ENCODE results near the gene PXMP4. TPM values are rescaled to one million over a fixed set of nuclear protein-coding genes. Genes with fewer than 3 reads are reported as not detected.

PXMP4 gene
- total RNA-seq, 1 donor from 2014 or later, result 12.8 TPM

DNA sequence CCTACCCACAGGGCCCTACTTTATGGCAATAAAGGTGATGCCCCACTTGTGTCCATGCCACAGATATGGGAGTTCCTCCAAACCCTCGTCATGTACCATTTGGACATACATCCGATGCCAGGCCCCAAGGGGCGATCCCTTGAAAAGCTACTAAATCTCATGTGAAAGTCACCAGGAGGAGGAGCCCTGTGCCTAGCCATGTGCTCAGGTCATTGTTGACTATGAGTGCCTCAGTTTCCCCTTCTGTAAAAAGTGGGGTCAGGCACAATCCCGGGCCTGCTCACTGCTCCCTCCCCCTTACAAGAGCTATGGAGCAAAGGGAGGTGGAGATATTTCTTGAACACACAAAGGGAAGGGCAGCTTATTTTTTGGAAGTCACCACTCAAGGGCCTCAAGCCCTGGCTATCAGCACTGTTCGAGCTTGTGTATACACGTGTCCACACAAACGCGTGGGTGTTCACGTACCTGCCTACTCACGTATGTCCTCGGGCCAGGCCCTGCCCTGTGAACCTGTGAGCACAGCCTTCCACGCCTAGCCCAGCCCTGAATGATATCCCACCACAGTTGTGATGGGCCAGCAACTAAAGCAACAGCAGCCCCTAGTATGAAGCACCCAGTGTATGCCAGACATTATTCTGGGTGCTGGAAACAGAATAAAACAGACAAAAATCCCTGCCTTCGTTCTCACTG, 51.5 kb downstream of the PXMP4 start:
- no peak for DNase-seq

DNA sequence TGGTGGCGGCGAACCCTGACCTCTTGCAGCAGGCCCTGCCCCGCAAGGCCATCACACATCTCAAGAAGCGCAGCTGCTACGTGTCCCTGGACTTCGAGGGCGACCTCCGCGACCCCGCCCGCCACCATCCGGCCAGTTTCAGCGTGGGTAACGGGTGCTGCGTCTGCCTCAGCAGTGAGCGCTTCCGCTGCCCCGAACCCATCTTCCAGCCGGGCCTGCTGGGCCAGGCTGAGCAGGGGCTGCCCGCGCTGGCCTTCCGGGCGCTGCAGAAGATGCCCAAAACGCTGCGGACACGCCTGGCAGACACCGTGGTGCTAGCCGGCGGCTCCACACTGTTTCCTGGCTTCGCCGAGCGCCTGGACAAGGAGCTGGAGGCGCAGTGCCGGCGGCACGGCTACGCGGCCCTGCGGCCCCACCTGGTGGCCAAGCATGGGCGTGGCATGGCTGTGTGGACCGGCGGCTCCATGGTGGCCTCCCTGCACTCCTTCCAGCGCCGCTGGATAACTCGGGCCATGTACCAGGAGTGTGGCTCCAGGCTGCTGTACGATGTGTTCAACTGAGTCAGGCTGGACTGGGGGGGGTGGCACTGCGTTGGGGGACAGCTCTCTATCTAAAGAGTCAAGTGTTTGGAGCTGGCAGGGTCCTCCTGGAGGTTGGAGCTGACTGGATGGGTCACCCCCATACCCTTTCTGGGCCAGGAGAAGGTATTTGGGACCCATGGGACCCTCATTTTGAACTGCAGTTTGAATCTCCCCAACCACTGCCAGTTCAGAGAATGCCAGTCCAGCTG, 52.2 kb downstream of the PXMP4 start:
- DNase-seq, result peak; percentile 35

DNA sequence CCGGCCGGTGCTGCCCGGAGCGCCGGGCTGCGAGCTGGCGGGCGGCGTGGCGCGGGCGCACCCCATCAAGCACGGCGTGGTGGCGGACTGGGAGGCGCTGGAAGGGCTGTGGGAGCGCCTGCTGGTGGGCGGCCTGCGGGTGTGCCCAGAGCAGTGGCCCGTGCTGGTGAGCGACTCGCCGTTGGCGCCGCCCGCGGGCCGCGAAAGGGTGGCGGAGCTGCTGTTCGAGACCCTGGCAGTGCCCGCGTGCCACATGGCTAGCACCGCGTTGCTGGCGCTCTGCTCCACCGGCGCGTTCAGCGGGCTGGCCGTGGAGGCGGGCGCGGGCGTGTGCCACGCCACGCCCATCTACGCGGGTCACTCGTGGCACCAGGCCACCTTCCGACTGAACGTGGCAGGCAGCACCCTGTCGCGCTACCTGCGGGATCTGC, 52.9 kb downstream of the PXMP4 start:
- no peak for DNase-seq

DNA sequence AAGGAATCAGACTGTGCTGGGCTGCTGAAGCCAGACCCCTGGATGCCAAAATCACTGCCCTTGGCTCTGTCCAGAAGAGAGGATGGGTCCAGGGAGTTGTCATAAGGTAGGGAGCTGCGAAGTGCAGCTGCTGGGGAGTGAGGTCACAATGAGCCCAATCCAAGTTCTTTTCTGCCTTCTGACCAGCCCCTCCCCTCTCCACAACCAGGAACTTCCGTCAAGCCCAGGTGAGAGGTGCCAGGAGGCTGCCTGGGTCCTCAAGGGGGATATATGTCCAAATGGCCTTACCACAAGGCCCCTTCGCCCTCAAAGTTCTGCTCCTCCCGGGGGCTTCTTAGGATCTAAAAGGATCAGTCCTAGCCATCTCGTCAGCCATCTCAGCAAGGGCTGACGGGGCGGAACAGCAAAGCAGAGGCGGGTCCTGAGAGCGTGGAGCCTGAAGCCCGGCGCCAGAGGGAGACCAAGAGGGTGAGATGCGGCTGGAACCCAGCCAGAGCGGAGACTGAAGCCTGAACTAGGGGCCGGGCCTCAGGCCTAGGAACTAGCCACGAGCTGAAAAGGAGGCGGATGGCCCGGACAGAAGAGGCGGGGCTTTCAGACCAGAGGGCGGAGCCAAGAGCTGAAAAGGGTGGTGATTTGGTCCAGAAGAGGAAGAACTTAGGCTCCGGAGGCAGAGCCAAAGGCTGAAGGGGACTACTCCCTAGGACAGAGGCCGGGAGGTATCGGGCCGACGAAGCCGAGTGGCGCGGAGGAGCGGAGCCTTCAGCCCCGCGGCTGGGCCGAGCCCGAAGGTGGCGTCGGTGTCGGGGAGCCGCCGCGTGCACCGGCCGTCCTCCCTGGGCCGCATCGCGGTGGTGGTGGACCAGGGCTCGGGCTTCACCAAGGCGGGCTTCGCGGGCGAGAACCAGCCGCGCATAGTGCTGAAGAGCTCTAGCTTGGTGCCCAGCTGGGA, 53.5 kb downstream of the PXMP4 start, which contains the start of gene ACTL10:
ACTL10 (plus strand) TSS at position 651 of the 952 bp plus-strand sequence. CDS start 555 bp downstream, outside the sequence.
- peak; percentile 79 for DNase-seq

DNA sequence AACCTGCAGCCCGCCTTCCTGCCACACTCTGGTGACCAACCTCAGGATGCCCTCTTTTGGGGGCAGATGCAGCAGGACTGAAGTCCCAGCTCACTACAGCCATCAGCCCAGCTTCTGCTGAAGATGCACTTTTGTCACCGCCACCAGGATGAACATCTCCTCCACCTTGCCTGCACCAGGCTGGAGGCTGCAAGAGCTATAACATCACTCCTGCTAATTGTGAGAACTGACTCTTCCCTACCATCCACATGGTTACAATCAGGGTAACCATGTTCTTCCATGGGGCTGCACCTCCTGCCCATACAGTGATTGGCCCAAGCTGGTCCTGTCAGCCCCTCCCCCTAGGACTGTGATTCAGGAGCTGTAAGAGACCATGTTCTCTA, 55.4 kb downstream of the PXMP4 start:
- no peak for DNase-seq

DNA sequence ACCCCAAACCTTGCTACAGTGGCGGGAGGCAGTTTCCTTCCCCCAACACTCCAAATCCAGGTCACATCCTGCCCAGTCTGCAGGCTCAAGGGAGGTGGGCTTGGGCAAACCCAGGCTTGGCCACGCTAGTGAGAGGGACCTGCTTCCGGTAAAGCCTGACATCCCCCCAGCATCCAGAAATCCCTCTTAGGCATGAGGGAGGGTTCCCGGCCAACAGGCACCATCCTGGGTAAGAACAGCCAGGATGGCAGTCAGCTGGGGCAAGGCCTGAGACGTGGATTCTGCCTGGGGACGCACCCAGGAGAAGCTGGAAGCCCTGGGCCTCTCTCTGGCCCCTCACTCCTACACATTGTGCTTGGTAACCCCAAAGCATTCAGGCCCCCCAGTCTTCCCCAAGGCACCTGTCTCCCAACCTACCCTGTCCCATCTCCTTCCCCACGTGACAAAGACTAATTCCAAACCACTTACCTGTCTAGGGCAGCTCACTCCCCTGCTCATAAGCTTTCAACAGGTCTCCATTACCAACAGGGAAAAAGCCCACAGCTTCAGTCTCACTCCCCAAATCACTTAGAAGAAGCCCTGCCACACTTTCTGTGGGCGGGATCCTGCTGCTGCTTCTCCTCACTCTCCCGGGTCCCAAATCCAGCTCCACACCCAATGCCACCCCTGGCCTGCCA, 55.9 kb downstream of the PXMP4 start:
- no peak for DNase-seq

DNA sequence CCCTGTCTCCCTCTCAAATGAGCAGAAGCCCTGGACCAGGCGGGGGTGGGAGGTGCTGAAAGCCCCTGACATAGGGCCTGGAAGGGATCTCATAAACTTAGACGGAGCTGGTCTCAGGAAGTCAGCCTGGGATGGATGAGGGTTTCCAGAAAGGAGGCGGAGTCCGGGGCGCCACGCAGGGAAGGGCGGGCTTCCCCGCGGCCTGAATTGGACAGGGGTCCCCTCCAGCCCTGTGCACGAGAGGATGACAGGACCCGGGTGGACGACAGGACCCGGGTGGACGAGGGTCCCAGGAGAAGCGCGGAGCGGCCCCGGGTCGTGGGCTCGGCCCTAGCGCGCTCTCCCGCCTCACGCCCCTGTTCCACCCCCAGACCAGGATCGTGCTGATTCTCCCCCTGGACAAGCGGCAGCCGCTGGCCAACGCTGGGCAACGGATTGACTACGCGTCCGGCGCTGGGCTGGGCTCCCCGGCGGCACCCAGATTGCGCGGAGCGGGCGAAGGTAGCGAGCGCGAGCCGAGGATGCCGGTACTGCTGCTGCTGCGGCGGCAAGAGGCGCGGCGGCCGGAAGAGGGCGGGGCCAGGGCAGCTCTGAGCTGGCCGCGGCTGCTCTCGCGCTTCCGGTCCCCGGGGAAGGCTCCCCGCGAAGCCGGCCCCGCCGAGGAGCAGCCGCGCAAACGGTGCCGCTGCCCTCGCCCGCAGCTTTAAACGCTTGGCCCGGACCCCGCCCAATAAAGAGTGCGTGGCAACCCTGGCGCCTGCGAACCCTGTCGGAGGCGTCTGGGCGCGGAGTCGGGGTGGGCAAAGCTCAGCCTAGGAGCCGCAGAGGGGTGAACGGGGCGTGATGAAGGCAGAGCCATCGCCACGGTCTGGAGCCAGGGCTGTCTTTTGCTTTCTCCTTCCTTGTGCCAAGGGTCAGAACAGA, 56.7 kb downstream of the PXMP4 start:
- peak; percentile 35 for DNase-seq

DNA sequence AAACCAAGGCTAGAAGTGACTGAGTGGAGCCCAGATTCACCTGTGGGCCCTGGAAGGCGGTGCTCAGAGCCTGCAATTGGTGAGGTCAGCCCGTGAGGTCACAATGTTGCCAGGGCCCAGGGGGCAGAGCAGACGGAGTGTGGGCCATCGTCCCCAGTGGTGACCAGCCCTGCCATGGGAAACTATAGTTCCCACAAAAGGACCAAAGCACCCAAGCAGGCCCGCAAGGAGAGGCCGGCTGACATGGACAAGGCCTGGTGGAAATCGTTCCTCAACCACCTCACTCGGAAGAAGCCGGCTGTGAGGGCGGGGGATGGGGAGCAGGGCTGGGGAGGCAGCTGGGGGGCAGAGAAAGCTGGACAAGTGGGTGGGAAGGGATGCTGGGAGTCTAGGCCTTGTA, 57.9 kb downstream of the PXMP4 start, which contains the start of gene C20orf144:
C20orf144 (plus strand) TSS at position 156 of the 400 bp plus-strand sequence; CDS start at position 175, 19 bp downstream.
- no peak for DNase-seq

DNA sequence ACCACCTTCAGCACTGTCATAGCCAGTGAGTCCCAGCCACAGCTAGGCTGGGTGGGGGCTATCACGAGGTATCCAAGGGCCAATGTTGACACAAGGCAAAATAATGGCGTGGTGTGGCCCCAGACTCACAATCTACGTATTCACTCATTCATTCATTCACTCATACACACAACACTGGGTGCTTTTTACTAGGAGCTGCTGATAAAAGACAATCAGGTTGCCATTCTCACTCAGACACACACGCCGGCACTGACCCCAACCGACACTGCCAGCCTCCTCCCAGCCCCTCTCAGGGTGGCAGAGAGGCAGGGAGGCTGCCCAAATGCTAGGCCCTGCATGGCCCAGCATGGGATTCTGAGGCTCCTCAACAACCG, 59.4 kb downstream of the PXMP4 start:
- DNase-seq, result no peak

DNA sequence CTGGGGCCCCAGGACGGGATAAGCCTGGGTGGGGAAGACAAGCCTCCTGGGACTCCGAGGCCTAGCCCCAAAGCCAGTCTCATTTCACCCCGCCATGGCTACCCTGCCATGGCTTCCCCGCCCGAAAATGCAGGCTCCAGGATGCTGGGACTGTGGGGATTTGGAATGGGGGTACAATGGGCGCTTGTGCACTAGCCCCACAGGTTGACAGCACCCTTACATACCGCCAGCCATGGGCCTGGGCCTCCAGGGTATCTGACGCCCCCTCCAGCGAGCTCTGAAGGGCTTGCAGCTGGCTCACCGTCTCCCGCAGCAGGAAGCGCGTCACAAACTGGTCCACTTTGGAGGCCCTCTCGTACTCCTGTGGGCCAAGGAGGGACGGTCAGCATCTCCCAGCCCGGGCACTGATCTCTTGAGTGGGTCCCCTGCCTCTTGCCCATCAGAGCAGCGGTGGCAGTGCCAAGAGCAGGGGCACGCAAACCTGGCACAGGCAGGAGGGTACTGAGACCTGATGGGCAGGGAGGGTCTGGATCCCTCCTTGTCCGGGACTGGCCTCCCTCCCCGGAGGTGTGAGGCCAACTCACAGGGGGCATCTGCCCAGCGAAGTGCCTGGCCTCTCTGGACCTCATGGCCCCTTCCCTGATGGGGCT, 60.0 kb downstream of the PXMP4 start:
- no peak for DNase-seq

DNA sequence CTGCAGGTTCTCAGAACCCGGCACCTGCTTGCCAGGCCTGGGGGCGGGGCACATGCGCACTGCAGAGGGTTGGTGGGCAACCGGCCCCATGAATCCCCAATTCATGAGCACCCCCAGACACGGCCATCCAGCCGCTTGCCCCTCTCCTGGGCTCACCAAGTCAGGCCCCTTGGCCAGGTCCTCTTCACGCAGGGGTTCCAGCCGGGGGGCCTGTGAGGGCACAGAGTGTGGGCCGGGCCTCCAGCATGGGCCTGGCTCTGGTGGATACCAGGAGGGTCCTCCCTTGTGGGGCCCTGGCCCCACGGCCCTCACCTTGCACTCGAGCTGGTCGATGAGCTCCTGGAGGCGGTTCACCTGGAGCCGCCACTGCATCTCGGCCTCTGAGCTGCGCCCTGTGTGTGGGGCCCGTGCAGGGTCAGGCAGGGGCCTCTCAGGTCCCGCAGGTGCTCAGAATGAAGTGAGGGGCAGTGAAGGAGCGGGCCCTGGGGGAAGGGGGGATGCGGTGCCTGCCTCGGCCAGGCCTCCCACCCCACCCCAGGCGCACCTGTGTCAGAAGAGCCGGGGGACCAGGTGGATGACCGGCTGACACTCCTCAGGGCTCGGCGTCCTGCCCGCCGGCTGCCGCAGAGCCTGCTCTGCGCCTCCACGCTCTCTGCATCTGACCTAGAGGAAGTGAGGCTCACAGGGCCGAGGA, 60.6 kb downstream of the PXMP4 start:
- DNase-seq, result no peak

DNA sequence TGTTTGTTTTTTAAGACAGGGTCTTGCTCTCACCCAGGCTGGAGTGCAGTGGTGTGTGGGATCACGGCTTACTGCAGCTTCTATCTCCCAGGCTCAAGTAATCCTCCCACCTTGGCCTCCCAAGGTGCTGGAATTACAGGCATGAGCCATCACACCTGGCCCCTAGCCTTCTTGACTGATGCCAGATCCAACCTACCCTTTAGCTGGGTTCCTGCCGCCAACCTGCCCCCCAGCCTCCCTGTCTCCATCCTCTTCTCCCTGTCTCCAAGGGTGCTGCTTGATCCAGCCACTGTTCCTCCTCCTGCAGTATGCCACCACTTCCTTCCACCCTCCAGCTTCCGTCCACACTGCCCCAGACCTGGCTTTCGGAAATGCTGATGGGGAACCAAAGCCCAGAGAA, 61.2 kb downstream of the PXMP4 start:
- no peak for DNase-seq

DNA sequence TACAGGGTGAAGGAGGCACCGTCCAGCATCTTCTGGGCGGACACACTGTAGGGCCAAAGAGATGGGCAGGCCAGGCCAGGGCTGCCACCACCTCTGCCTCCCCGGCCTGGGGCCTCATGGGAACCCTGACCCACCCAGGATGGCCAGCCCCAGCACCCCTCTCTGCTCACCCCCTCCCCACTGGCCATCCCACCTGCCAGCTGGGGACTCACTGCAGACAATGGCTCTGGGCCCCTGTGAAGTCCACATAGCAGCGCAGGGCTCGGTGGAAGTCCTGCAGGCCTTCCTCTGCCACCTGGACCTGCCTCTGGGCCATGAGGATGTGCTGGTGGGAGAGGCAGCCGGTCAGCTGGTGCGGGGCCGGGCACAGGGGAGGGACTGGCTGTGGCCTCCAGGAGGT, 61.6 kb downstream of the PXMP4 start:
- DNase-seq, result no peak

DNA sequence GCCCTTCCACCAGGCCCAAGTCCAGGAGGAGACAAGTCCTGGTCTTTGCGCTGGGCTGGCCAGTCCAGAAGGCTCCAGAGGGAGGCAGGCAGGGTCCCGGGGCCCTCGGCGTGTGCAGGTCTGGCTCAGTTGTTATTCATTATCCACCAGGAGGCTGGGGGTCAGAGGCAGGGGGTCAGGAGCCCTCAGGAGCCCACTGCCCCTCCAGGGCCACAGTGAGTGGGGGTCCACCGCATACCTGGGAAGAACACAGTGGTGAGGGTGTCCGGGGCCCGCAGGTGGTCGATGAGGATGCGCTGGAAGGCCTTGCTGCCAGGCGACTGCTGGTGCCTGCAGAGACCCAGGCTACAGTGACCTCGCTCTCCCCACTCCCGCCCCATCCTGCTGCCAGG, 62.4 kb downstream of the PXMP4 start:
- DNase-seq, result no peak

DNA sequence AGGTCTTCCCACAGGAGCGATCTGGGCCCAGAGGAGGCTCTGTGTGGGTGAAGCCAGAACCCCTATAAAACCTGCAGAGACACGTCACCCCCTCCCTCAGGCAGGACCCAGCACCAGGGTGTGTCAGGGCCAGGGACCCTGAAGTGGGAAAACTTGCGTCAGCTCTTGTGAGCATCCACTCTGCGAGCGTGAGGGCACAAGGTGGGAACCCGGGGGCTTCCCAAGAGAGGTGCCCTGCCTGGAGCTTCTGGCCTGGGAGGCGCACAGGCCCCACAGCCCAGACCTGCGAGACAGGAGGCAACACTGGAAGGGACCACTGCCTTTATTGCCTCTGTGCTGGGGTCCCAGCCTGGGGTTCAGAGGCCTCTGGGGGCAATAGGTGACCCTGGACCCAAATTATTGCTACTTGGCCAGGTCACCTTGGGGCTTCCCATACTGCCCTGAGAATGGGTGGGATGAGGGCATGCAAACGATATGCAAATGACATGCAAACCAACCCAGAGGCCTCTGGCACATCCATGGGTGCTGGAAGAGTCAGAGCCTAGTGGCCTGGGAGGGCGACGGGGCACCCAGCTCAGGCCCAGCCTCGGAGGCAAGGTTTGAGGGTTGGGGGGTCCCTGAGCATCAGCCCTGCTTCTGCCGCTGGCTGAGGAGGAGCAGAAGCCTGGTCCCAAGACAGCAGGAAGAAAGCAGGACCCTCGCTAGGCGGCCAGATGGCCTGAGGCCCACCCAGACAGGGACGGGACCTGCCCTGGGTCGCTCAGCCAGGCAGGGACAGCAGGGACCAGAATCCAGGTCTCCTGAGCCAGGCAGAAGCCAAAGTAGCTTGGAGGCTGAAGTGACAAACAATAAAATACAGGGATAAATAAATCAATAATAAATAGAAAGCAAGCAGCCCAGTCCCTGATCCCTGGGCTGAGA, 63.1 kb downstream of the PXMP4 start:
- DNase-seq, result no peak

DNA sequence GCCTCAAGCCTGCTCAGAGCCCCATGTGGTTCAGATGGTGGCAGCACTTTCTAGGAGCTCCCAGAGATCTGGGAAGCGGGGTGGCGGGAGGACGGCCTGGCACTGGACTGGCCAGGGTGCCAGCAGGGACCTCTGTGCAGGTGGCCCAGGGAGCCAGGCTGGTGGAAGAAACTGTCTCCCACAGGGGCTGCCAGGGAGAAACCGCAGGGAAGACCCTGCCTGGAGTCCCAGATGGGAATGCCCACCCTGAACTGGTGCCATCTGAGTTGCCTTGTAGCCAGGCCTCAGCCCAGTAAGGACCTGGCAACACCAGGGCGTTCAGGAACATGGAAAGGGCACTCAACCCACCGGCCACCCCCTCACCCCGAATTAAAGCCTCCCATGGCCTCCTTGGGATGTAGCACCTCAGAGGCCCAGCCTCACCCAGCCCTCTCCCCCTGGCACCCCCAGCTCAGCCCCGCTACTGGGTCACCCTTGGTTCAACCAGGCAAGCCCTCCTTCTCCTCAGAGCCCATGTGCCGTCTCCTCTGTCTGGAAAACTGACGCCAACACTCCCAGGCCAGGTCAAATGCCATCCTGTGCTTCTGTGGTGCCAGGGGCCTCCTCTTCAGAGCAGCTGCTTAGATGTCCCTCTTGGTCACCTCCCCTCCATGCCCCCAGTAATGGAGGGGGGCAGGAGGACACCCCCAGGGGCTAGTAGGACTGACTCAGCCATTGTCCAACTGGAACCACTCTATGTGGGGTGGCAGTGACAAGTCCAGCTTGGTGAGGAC, 63.9 kb downstream of the PXMP4 start:
- DNase-seq, result no peak

DNA sequence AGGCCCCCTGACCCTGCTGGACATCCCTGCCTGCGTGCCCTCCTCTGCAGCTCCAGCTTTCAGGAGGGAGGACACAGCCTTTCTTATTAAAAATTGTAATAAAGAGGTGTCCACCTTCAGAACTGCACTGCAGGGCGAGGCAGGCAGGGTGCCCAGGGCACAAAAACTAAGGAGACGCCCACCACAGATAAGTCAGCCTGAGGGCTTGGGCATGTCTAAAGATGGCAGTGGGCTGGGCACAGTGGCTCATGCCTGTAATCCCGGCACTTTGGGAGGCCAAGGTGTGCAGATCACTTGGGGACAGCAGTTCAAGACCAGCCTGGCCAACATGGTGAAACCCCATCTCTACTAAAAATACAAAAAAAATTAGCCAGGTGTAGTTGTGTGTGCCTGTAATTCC, 64.9 kb downstream of the PXMP4 start:
- DNase-seq, result no peak
